Gastroesophageal sphincter (tissue), 3 donors: ENCODE measurements around the gene CELF2.

Experiments used
- POLR2AphosphoS5 ChIP-seq: sonication (generic); formaldehyde crosslinking; IDR thresholded peaks from one replicate; pipeline ENCODE4 v1.6.1; 2017; ENCODE audit warnings: antibody characterized with exemption
- TF ChIP-seq, protein P1 (sequence below), 4 experiments: fragments of 200-600 bp in 2 of 4; fragments of 450-650 bp in 2 of 4; sonication (generic) in 1 of 4; IDR thresholded peaks; one replicate each; pipeline ENCODE4 v1.5.1; 2017 to 2019; ENCODE audit warnings: antibody characterized with exemption in 4 of 4, mild to moderate bottlenecking in 2 of 4, moderate library complexity in 2 of 4

DNA sequence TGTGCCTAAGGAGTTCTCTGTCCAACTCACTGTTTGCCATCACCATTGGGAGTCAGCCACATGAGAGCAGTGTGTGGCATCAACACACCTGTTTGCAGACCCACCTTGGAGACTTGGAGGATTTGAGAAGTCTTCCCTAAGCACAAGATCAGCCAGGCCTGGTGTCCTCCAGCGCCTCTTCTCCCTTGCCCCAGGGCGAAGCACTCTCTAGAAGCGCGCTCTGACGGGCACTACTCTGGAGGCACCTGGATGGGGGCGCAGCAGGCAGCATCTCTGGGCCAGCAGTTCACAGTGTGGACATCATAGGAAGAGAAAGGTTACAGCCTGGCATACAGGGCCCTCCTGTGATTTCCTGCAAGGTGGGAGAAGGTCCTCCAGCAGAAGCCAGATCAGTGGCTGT lies 289.3 kb downstream of the CELF2 start:
- TF ChIP-seq, protein P1, sequence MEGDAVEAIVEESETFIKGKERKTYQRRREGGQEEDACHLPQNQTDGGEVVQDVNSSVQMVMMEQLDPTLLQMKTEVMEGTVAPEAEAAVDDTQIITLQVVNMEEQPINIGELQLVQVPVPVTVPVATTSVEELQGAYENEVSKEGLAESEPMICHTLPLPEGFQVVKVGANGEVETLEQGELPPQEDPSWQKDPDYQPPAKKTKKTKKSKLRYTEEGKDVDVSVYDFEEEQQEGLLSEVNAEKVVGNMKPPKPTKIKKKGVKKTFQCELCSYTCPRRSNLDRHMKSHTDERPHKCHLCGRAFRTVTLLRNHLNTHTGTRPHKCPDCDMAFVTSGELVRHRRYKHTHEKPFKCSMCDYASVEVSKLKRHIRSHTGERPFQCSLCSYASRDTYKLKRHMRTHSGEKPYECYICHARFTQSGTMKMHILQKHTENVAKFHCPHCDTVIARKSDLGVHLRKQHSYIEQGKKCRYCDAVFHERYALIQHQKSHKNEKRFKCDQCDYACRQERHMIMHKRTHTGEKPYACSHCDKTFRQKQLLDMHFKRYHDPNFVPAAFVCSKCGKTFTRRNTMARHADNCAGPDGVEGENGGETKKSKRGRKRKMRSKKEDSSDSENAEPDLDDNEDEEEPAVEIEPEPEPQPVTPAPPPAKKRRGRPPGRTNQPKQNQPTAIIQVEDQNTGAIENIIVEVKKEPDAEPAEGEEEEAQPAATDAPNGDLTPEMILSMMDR (IDR thresholded peaks at IDR 0.05), result no peak
- TF ChIP-seq POLR2AphosphoS5, result no peak
